H9 (cell line): Measurements from ENCODE around the gene MAN1A1. TPM values are rescaled to one million over a fixed set of nuclear protein-coding genes. Genes with fewer than 3 reads are reported as not detected.

ENCODE experiments used
- DNase-seq: peaks from one replicate; pipeline ENCODE4 v3.0.0-alpha.2; 2017
- H2AFZ ChIP-seq: one replicate; pipeline ENCODE4 v1.6.1; 2013; ENCODE audit warnings: mild to moderate bottlenecking, low read length, control low read depth, moderate library complexity
- H2AK5ac ChIP-seq: 2 replicates; pipeline ENCODE4 v1.6.1; 2013; ENCODE audit warnings: low read length, control low read depth, mixed read lengths; ENCODE audit not compliant: insufficient read length
- H2BK120ac ChIP-seq: one replicate; pipeline ENCODE4 v1.6.1; 2013; ENCODE audit warnings: low read depth, mild to moderate bottlenecking, low read length, control low read depth, inconsistent platforms; ENCODE audit not compliant: poor library complexity, severe bottlenecking
- H2BK12ac ChIP-seq: 2 replicates; pipeline ENCODE4 v1.6.1; 2013; ENCODE audit warnings: low read length, control low read depth, mixed read lengths, low read depth; ENCODE audit not compliant: insufficient read length
- H2BK15ac ChIP-seq: 2 replicates; pipeline ENCODE4 v1.6.1; 2013; ENCODE audit warnings: low read depth, low read length, control low read depth
- H2BK20ac ChIP-seq: one replicate; pipeline ENCODE4 v1.6.1; 2013; ENCODE audit warnings: low read depth, mild to moderate bottlenecking, low read length, control low read depth, inconsistent platforms; ENCODE audit not compliant: poor library complexity, severe bottlenecking
- H2BK5ac ChIP-seq: 2 replicates; pipeline ENCODE4 v1.6.1; 2013; ENCODE audit warnings: low read length, control low read depth, mixed read lengths; ENCODE audit not compliant: insufficient read length
- H3K14ac ChIP-seq: 2 replicates; pipeline ENCODE4 v1.6.1; 2013; ENCODE audit warnings: low read length, control low read depth; ENCODE audit not compliant: insufficient read depth
- H3K18ac ChIP-seq: 2 replicates; pipeline ENCODE4 v1.6.1; 2013; ENCODE audit warnings: low read depth, mild to moderate bottlenecking, mixed read lengths, low read length, control low read depth; ENCODE audit not compliant: insufficient read length
- H3K23ac ChIP-seq: 2 replicates; pipeline ENCODE4 v1.6.1; 2013; ENCODE audit warnings: low read length, control low read depth, mixed read lengths, low read depth; ENCODE audit not compliant: insufficient read length
- H3K23me2 ChIP-seq: 2 replicates; pipeline ENCODE4 v1.6.1; 2013; ENCODE audit warnings: low read depth, mild to moderate bottlenecking, mixed read lengths, low read length, control low read depth; ENCODE audit not compliant: insufficient read length, poor library complexity, severe bottlenecking
- H3K27ac ChIP-seq: 2 replicates; pipeline ENCODE4 v1.5.1; 2013; ENCODE audit warnings: low read length, control low read depth, mixed read lengths, low read depth; ENCODE audit not compliant: insufficient read length
- H3K27me3 ChIP-seq: 2 replicates; pipeline ENCODE4 v1.6.1; 2013; ENCODE audit warnings: low read length, control low read depth, inconsistent platforms; ENCODE audit not compliant: insufficient read depth
- H3K4ac ChIP-seq: 2 replicates; pipeline ENCODE4 v1.6.1; 2013; ENCODE audit warnings: low read depth, mild to moderate bottlenecking, control low read depth, inconsistent platforms, low read length, moderate library complexity
- H3K4me1 ChIP-seq: 2 replicates; pipeline ENCODE4 v1.6.1; 2013; ENCODE audit warnings: low read length, control low read depth, inconsistent platforms; ENCODE audit not compliant: insufficient read depth
- H3K4me2 ChIP-seq: 2 replicates; pipeline ENCODE4 v1.6.1; 2013; ENCODE audit warnings: low read length, control low read depth, mixed read lengths; ENCODE audit not compliant: insufficient read length, insufficient read depth
- H3K56ac ChIP-seq: 2 replicates; pipeline ENCODE4 v1.6.1; 2013; ENCODE audit warnings: low read depth, mild to moderate bottlenecking, mixed read lengths, low read length, control low read depth; ENCODE audit not compliant: insufficient read length
- H3K79me1 ChIP-seq: 2 replicates; pipeline ENCODE4 v1.6.1; 2013; ENCODE audit warnings: low read depth, mild to moderate bottlenecking, moderate library complexity, low read length, control low read depth, inconsistent platforms; ENCODE audit not compliant: insufficient read depth, poor library complexity, severe bottlenecking
- H3K79me2 ChIP-seq: 2 replicates; pipeline ENCODE4 v1.6.1; 2013; ENCODE audit warnings: low read length, control low read depth, inconsistent platforms; ENCODE audit not compliant: insufficient read depth
- H3K9ac ChIP-seq: 2 replicates; pipeline ENCODE4 v1.6.1; 2013; ENCODE audit warnings: low read length, control low read depth, mixed read lengths; ENCODE audit not compliant: insufficient read length; ENCODE audit errors: extremely low read depth
- H3K9me3 ChIP-seq: one replicate; pipeline ENCODE4 v1.6.1; 2013; ENCODE audit warnings: low read depth, low read length, inconsistent platforms; ENCODE audit not compliant: control insufficient read depth
- H3T11ph ChIP-seq: one replicate; pipeline ENCODE4 v1.6.1; 2013; ENCODE audit warnings: mild to moderate bottlenecking, low read length, control low read depth, inconsistent platforms
- H4K20me1 ChIP-seq: one replicate; pipeline ENCODE4 v1.6.1; 2013; ENCODE audit not compliant: control insufficient read depth, insufficient read length, insufficient read depth
- H4K5ac ChIP-seq: 2 replicates; pipeline ENCODE4 v1.6.1; 2013; ENCODE audit warnings: low read depth, mild to moderate bottlenecking, mixed read lengths, low read length, control low read depth; ENCODE audit not compliant: insufficient read length
- H4K8ac ChIP-seq: replicated peaks from 2 replicates; pipeline ENCODE4 v1.6.1; 2013; ENCODE audit warnings: low read length, control low read depth, mixed read lengths, low read depth; ENCODE audit not compliant: insufficient read length
- H4K91ac ChIP-seq: 2 replicates; pipeline ENCODE4 v1.6.1; 2013; ENCODE audit warnings: low read depth, mild to moderate bottlenecking, moderate library complexity, mixed read lengths, low read length, control low read depth; ENCODE audit not compliant: insufficient read length
- H3K27ac Mint-ChIP-seq, 3 experiments: 2 replicates in 2 of 3; 3 replicates in 1 of 3; pipeline ENCODE4 v1.8.0; 2020 to 2021; ENCODE audit warnings: mixed read lengths in 3 of 3, mild to moderate bottlenecking in 1 of 3, moderate library complexity in 1 of 3
- H3K27me3 Mint-ChIP-seq: 2 replicates; pipeline ENCODE4 v1.8.0; 2021; ENCODE audit warnings: low read depth, mild to moderate bottlenecking, moderate library complexity, mixed read lengths
- H3K36me3 Mint-ChIP-seq, 3 experiments: 2 replicates in 2 of 3; 3 replicates in 1 of 3; pipeline ENCODE4 v1.8.0; 2020 to 2021; ENCODE audit warnings: low read depth in 3 of 3, mixed read lengths in 3 of 3; ENCODE audit not compliant: insufficient read depth in 1 of 3
- H3K4me1 Mint-ChIP-seq, 2 experiments: 2 replicates each; pipeline ENCODE4 v1.8.0; 2020; ENCODE audit warnings: mixed read lengths in 2 of 2
- H3K4me3 Mint-ChIP-seq, 2 experiments: 2 replicates in 1 of 2; 3 replicates in 1 of 2; pipeline ENCODE4 v1.8.0; 2020 to 2021; ENCODE audit warnings: mild to moderate bottlenecking in 2 of 2, mixed read lengths in 2 of 2, moderate library complexity in 1 of 2
- H3K9me3 Mint-ChIP-seq, 2 experiments: 2 replicates in 1 of 2; 3 replicates in 1 of 2; pipeline ENCODE4 v1.8.0; 2020; ENCODE audit warnings: mild to moderate bottlenecking in 2 of 2, mixed read lengths in 2 of 2, moderate library complexity in 1 of 2
- CTCF ChIP-seq: fragments of 200-600 bp; sonication (generic); conservative IDR thresholded peaks from 3 replicates; pipeline ENCODE4 v1.8.0; 2021; ENCODE audit warnings: antibody characterized with exemption, mild to moderate bottlenecking
- WGBS: extraction: QIAGEN DNeasy Blood & Tissue Kit; methylation state at CpG from one replicate; pipeline ENCODE4 v1.1.7; 2013; ENCODE audit warnings: missing lambda C conversion rate, low lambda C conversion rate, mixed read lengths; ENCODE audit not compliant: insufficient read length; ENCODE audit errors: extremely low coverage; 5-methylcytosine and 5-hydroxymethylcytosine counted together
- total RNA-seq: library from RNA; stranded (reverse); gene quantifications from 2 replicates; pipeline ENCODE4 v1.2.1, GENCODE V29; 2021

The MAN1A1 gene
- total RNA-seq, 1 experiment from 2014 or later: 1.6 TPM

- Histone ChIP-seq H3K9me3 (no peaks in the 10 kb centered on the region), H3K56ac (no peak overlapping the region), H2BK5ac (no peak overlapping the region), H3K4ac (no peak overlapping the region), H4K91ac (no peak overlapping the region), H3K4me1 (no peaks in the 10 kb centered on the region), H3K4me2 (no peak overlapping the region), H3K27ac (no peak overlapping the region), H3K23me2 (no peaks in the 10 kb centered on the region), H3K9ac (no peak overlapping the region), H3K23ac (no peak overlapping the region), H3K27me3 (no peaks in the 10 kb centered on the region), H3K14ac (no peak overlapping the region), H2AFZ (no peak overlapping the region), H4K5ac (no peak overlapping the region), H4K8ac (no peak overlapping the region), H2BK120ac (no peak overlapping the region), H3K79me1 (no peaks in the 10 kb centered on the region), H3K18ac (no peak overlapping the region), H4K20me1 (no peaks in the 10 kb centered on the region), H3T11ph (no peak overlapping the region), H3K79me2 (no peaks in the 10 kb centered on the region), H2BK12ac (no peak overlapping the region), H2AK5ac (no peak overlapping the region), H2BK15ac (no peak overlapping the region), H2BK20ac (no peak overlapping the region)
- WGBS: no CpG with 5 or more reads among the region's 2 CpGs
- peaks cover 7 to 10% of the 10 kb centered on the region in 2 experiments for H3K4me1 Mint-ChIP-seq
- no peaks in the 10 kb centered on the region for H3K27me3 Mint-ChIP-seq
- no peaks in the 10 kb centered on the region for H3K9me3 Mint-ChIP-seq
- H3K36me3 Mint-ChIP-seq: peaks cover 2 to 5% (median 3%) of the 10 kb centered on the region in 3 experiments; a peak in 4 of 7 replicates
- H3K27ac Mint-ChIP-seq: no peak overlapping the region
- no peak for TF ChIP-seq CTCF
- no peak overlapping the region for H3K4me3 Mint-ChIP-seq
- DNase-seq: no peak
Measured at GRCh38 chr6:119182216-119182803, 167.3 kb downstream of the MAN1A1 start.
